Measurements from ENCODE around the gene JAZF1.

DNA sequence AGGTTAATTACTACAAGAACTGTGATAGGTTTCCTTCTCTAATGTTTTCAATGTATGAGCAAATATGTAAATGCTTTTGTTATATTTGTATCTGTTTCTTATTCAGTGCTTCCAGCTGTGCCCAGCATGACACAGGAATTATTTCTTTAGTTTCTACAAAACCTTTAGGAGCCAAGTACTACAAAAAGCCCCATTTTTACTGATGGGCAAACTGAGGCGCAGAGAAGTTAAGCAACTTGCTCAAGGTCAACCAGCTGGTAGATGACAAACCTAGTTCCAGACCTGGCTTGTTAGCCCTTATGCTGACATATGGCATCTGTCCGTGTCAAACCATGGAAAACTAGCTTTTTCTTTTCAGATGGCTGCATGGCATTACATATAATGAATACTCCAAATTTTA lies 134.6 kb downstream of the JAZF1 start:
- TF ChIP-seq, protein P1, sequence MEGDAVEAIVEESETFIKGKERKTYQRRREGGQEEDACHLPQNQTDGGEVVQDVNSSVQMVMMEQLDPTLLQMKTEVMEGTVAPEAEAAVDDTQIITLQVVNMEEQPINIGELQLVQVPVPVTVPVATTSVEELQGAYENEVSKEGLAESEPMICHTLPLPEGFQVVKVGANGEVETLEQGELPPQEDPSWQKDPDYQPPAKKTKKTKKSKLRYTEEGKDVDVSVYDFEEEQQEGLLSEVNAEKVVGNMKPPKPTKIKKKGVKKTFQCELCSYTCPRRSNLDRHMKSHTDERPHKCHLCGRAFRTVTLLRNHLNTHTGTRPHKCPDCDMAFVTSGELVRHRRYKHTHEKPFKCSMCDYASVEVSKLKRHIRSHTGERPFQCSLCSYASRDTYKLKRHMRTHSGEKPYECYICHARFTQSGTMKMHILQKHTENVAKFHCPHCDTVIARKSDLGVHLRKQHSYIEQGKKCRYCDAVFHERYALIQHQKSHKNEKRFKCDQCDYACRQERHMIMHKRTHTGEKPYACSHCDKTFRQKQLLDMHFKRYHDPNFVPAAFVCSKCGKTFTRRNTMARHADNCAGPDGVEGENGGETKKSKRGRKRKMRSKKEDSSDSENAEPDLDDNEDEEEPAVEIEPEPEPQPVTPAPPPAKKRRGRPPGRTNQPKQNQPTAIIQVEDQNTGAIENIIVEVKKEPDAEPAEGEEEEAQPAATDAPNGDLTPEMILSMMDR (IDR thresholded peaks at IDR 0.05; ENCODE audit: insufficient read depth, low read length) = no peak
- TF ChIP-seq POLR2AphosphoS5 (IDR thresholded peaks at IDR 0.05; ENCODE audit: low read depth) = no peak

Data from HL-60 (cell line).